ENCODE results near the gene NCAM2. TPM values are rescaled to one million over a fixed set of nuclear protein-coding genes. Genes with fewer than 3 reads are reported as not detected.

The NCAM2 gene
- polyA plus RNA-seq, 1 experiment = 0.83 TPM

GRCh38 chr21:20998886-20999285, 677 bp downstream of the NCAM2 start:
- no peak for TF ChIP-seq CTCF (IDR thresholded peaks at IDR 0.05; ENCODE audit: insufficient read depth, low read depth, low read length)
- Histone ChIP-seq H3K27me3 (ENCODE audit: control insufficient read depth, insufficient read depth, low read length) (no peaks in the 10 kb centered on the region; the same call in 1 of the 2 replicates), H3K4me3 (ENCODE audit: low read depth, low read length) (peak overlapping the region; percentile 51), H3K36me3 (ENCODE audit: control insufficient read depth, insufficient read depth, low read length) (no peaks in the 10 kb centered on the region)
- POLR2A ChIA-PET = no interaction called here
- CTCF ChIA-PET = interaction anchor here (1.2 to 2.6 kb wide), 3 partner anchors 11 to 1793 kb away, joined by 3 to 6 read pairs (median 4); no protein-coding TSS in a partner anchor
- no peak for DNase-seq (ENCODE audit: low read depth)

GRCh38 chr21:20999659-21000058, 1.4 kb downstream of the NCAM2 start:
- no peak for DNase-seq (ENCODE audit: low read depth)
- CTCF ChIA-PET = interaction anchor here (0.6 to 2.6 kb wide), 5 partner anchors 12 to 1792 kb away, joined by 3 to 6 read pairs (median 5); no protein-coding TSS in a partner anchor

GRCh38 chr21:21000591-21001175, 2.5 kb downstream of the NCAM2 start:
- CTCF ChIA-PET = interaction anchor here (0.6 to 1.2 kb wide), 2 partner anchors 913 to 921 kb away, joined by 3 to 5 read pairs; no protein-coding TSS in a partner anchor
- Histone ChIP-seq H3K4me3 (ENCODE audit: low read depth, low read length) (no peak overlapping the region), H3K27me3 (ENCODE audit: control insufficient read depth, insufficient read depth, low read length) (no peaks in the 10 kb centered on the region; the same call in 1 of the 2 replicates), H3K36me3 (ENCODE audit: control insufficient read depth, insufficient read depth, low read length) (no peaks in the 10 kb centered on the region)
- no peak for DNase-seq (ENCODE audit: low read depth)
- POLR2A ChIA-PET = no interaction called here
- no peak for TF ChIP-seq CTCF (IDR thresholded peaks at IDR 0.05; ENCODE audit: insufficient read depth, low read depth, low read length)

More at GRCh38 chr21:20999659-21000058, 1.4 kb downstream of the NCAM2 start:
- POLR2A ChIA-PET = no interaction called here
- Histone ChIP-seq H3K27me3 (ENCODE audit: control insufficient read depth, insufficient read depth, low read length) (no peaks in the 10 kb centered on the region; the same call in 1 of the 2 replicates), H3K36me3 (ENCODE audit: control insufficient read depth, insufficient read depth, low read length) (no peaks in the 10 kb centered on the region), H3K4me3 (ENCODE audit: low read depth, low read length) (no peak overlapping the region)
- TF ChIP-seq CTCF (IDR thresholded peaks at IDR 0.05; ENCODE audit: insufficient read depth, low read depth, low read length) = peak; percentile 77

- Histone ChIP-seq H3K4me3 (ENCODE audit: low read depth, low read length) (no peak overlapping the region), H3K27me3 (ENCODE audit: control insufficient read depth, insufficient read depth, low read length) (no peaks in the 10 kb centered on the region; the same call in 1 of the 2 replicates), H3K36me3 (ENCODE audit: control insufficient read depth, insufficient read depth, low read length) (no peaks in the 10 kb centered on the region)
- DNase-seq (ENCODE audit: low read depth) = no peak
- ChIA-PET CTCF (interaction anchor here (0.7 kb wide), 1 partner anchor 69 kb away, joined by 3 read pairs; no protein-coding TSS in a partner anchor), POLR2A (no interaction called here)
- no peak for TF ChIP-seq CTCF (IDR thresholded peaks at IDR 0.05; ENCODE audit: insufficient read depth, low read depth, low read length)
Measured at GRCh38 chr21:21001591-21002100, 3.4 kb downstream of the NCAM2 start.

GRCh38 chr21:21002153-21002552, 3.9 kb downstream of the NCAM2 start:
- H3K4me3 ChIP-seq (ENCODE audit: low read depth, low read length) = no peak overlapping the region
- no peak for DNase-seq (ENCODE audit: low read depth)
- no peak for TF ChIP-seq CTCF (IDR thresholded peaks at IDR 0.05; ENCODE audit: insufficient read depth, low read depth, low read length)
- H3K27me3 ChIP-seq (ENCODE audit: control insufficient read depth, insufficient read depth, low read length) = no peaks in the 10 kb centered on the region
- POLR2A ChIA-PET = no interaction called here
- CTCF ChIA-PET = interaction anchor here (0.7 kb wide), 1 partner anchor 69 kb away, joined by 3 read pairs; no protein-coding TSS in a partner anchor
- H3K36me3 ChIP-seq (ENCODE audit: control insufficient read depth, insufficient read depth, low read length) = no peaks in the 10 kb centered on the region
